Mesodermal cell (in vitro differentiated cells): Measurements from ENCODE around the gene EOLA1.
"Not testable (repeated sequence)": the region's sequence is repeated elsewhere in the genome, so short reads cannot be mapped to it uniquely, and the experiment has no call there.

Source experiments
- H3K27ac ChIP-seq: 2 replicates; pipeline ENCODE4 v1.7.0; 2013; ENCODE audit warnings: mild to moderate bottlenecking, low read depth, low read length, moderate library complexity; ENCODE audit not compliant: severe bottlenecking
- H3K36me3 ChIP-seq: 2 replicates; pipeline ENCODE4 v1.7.1; 2013; ENCODE audit warnings: mild to moderate bottlenecking, low read length, moderate library complexity; ENCODE audit not compliant: control insufficient read depth, insufficient read depth
- H3K4me1 ChIP-seq: one replicate; pipeline ENCODE4 v1.7.1; 2013; ENCODE audit warnings: mild to moderate bottlenecking, low read length; ENCODE audit not compliant: insufficient read depth, control insufficient read depth, poor library complexity, severe bottlenecking
- H3K4me3 ChIP-seq: 2 replicates; pipeline ENCODE4 v1.7.0; 2013; ENCODE audit warnings: low read length, control low read depth, mild to moderate bottlenecking; ENCODE audit not compliant: insufficient read depth, poor library complexity, severe bottlenecking; ENCODE audit errors: extremely low read depth
- H3K9me3 ChIP-seq: 2 replicates; pipeline ENCODE4 v1.7.1; 2013; ENCODE audit warnings: mild to moderate bottlenecking, low read length, moderate library complexity; ENCODE audit not compliant: control insufficient read depth
- WGBS, 2 experiments: methylation state at CpG; one replicate each; pipeline ENCODE4 v1.1.5; 2013; ENCODE audit warnings: missing lambda C conversion rate in 2 of 2; ENCODE audit not compliant: insufficient coverage in 2 of 2; 5-methylcytosine and 5-hydroxymethylcytosine counted together

EOLA1 gene

GRCh38 chrX:149515954-149516602 lies 24.7 kb upstream of the EOLA1 start:
- Histone ChIP-seq H3K4me1 (peaks cover 7% of the 10 kb centered on the region), H3K27ac (no peak overlapping the region), H3K4me3 (no peak overlapping the region), H3K9me3 (no peaks in the 10 kb centered on the region), H3K36me3 (no peaks in the 10 kb centered on the region)
- no CpG with 5 or more reads among the region's 4 CpGs for WGBS, 2 experiments

GRCh38 chrX:149516604-149517003 lies 24.2 kb upstream of the EOLA1 start:
- Histone ChIP-seq H3K27ac (no peak overlapping the region), H3K36me3 (no peaks in the 10 kb centered on the region), H3K4me3 (no peak overlapping the region), H3K9me3 (no peaks in the 10 kb centered on the region), H3K4me1 (peaks cover 7% of the 10 kb centered on the region)
- WGBS, 2 experiments = no CpG with 5 or more reads among the region's 2 CpGs

GRCh38 chrX:149517308-149517707 lies 23.5 kb upstream of the EOLA1 start:
- H3K4me1 ChIP-seq = peaks cover 7% of the 10 kb centered on the region
- H3K27ac ChIP-seq = no peak overlapping the region
- WGBS, 2 experiments = 88 to 100% methylated on average over 1 of the region's 1 CpG
- H3K36me3 ChIP-seq = no peaks in the 10 kb centered on the region
- H3K9me3 ChIP-seq = no peaks in the 10 kb centered on the region
- no peak overlapping the region for H3K4me3 ChIP-seq

- Histone ChIP-seq H3K4me3 (no peak overlapping the region), H3K9me3 (no peaks in the 10 kb centered on the region), H3K4me1 (peaks cover 4% of the 10 kb centered on the region), H3K36me3 (no peaks in the 10 kb centered on the region), H3K27ac (no peak overlapping the region)
- no CpG with 5 or more reads among the region's 7 CpGs for WGBS, 2 experiments
Observed at GRCh38 chrX:149518236-149518635, 22.6 kb upstream of the EOLA1 start.

- not testable (repeated sequence) for H3K4me1 ChIP-seq, H3K9me3 ChIP-seq, H3K4me3 ChIP-seq, H3K36me3 ChIP-seq, H3K27ac ChIP-seq
- WGBS, 2 experiments = no CpG with 5 or more reads among the region's 3 CpGs
Observed at GRCh38 chrX:149520636-149521277, 20.1 kb upstream of the EOLA1 start.

- no peaks in the 10 kb centered on the region for H3K9me3 ChIP-seq
- no peak overlapping the region for H3K27ac ChIP-seq
- H3K4me3 ChIP-seq = no peak overlapping the region
- peaks cover 3% of the 10 kb centered on the region for H3K4me1 ChIP-seq
- no peaks in the 10 kb centered on the region for H3K36me3 ChIP-seq
- 93 to 96% methylated on average over 2 to 3 of the region's 9 CpGs for WGBS, 2 experiments
Observed at GRCh38 chrX:149521438-149521837, 19.4 kb upstream of the EOLA1 start.

GRCh38 chrX:149522916-149523315 lies 17.9 kb upstream of the EOLA1 start:
- no peaks in the 10 kb centered on the region for H3K36me3 ChIP-seq
- no peak overlapping the region for H3K4me3 ChIP-seq
- WGBS, 2 experiments = no CpG with 5 or more reads among the region's 2 CpGs
- H3K27ac ChIP-seq = no peak overlapping the region
- no peaks in the 10 kb centered on the region for H3K9me3 ChIP-seq
- H3K4me1 ChIP-seq = no peaks in the 10 kb centered on the region

- H3K27ac ChIP-seq = peak overlapping the region; percentile 81
- not testable (repeated sequence) for H3K9me3 ChIP-seq, H3K36me3 ChIP-seq, H3K4me3 ChIP-seq, H3K4me1 ChIP-seq
- WGBS, 2 experiments = no CpG with 5 or more reads among the region's 10 CpGs
Observed at GRCh38 chrX:149525389-149525788, 15.4 kb upstream of the EOLA1 start.

- H3K27ac ChIP-seq = peak overlapping the region; percentile 81
- H3K4me1 ChIP-seq = not testable (repeated sequence)
- no CpG with 5 or more reads among the region's 5 CpGs for WGBS, 2 experiments
Observed at GRCh38 chrX:149525903-149526302, 14.9 kb upstream of the EOLA1 start.

GRCh38 chrX:149526318-149527033 lies 14.3 kb upstream of the EOLA1 start:
- not testable (repeated sequence) for H3K9me3 ChIP-seq, H3K4me1 ChIP-seq, H3K36me3 ChIP-seq, H3K27ac ChIP-seq, H3K4me3 ChIP-seq
- WGBS, 2 experiments = 100% methylated on average over 1 of the region's 13 CpGs

More at GRCh38 chrX:149525903-149526302, 14.9 kb upstream of the EOLA1 start:
- not testable (repeated sequence) for H3K4me3 ChIP-seq, H3K9me3 ChIP-seq, H3K36me3 ChIP-seq

GRCh38 chrX:149527705-149528104 lies 13.1 kb upstream of the EOLA1 start:
- Histone ChIP-seq H3K4me1 (no peaks in the 10 kb centered on the region), H3K36me3 (no peaks in the 10 kb centered on the region), H3K9me3 (no peaks in the 10 kb centered on the region), H3K27ac (no peak overlapping the region), H3K4me3 (no peak overlapping the region)
- 86 to 100% methylated on average over 1 of the region's 1 CpG for WGBS, 2 experiments
